ENCODE measurements around the gene PROM2. TPM values are rescaled to one million over a fixed set of nuclear protein-coding genes. Genes with fewer than 3 reads are reported as not detected.

The PROM2 gene
- total RNA-seq, 1 experiment from 2014 or later: 3.1 TPM

DNA sequence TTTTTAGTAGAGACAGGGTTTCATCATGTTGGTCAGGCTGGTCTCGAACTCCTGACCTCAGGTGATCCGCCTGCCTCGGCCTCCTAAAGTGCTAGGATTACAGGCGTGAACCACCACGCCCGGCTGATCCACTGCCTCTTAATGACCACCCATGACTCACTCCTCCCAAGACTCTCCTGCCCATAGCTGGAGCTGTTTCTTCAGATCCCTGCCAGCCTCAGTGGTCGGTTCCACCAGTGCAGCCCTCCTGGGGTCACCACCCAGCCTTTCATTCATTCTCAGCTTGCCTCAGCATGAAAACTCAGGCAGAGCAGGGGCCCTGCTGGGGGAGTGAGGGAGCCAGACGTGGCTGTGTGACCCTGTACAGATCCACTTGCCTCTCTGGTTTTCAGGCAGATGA lies 35.4 kb downstream of the PROM2 start:
- no peak overlapping the region for H4K8ac ChIP-seq (replicated peaks; ENCODE audit: insufficient read length, low read depth, low read length)
- H2BK5ac ChIP-seq (ENCODE audit: insufficient read length, low read length): no peak overlapping the region
- H2BK12ac ChIP-seq (ENCODE audit: insufficient read length, low read depth, low read length): no peak overlapping the region
- H3K4me3 Mint-ChIP-seq: no peak overlapping the region
- no peaks in the 10 kb centered on the region for H3K4me1 ChIP-seq (ENCODE audit: insufficient read depth, low read length)
- no peak overlapping the region for H3K27ac ChIP-seq (ENCODE audit: insufficient read length, low read depth, low read length)
- H3K14ac ChIP-seq (ENCODE audit: insufficient read depth, low read length): no peak overlapping the region
- no peak overlapping the region for H3K18ac ChIP-seq (ENCODE audit: insufficient read length, low read depth, low read length)
- no peaks in the 10 kb centered on the region; the same call in 1 of the 2 replicates for H3K27me3 Mint-ChIP-seq (ENCODE audit: low read depth)
- no peaks in the 10 kb centered on the region for H3K79me2 ChIP-seq (ENCODE audit: insufficient read depth, low read length)
- H3T11ph ChIP-seq (ENCODE audit: low read length): no peak overlapping the region
- no peak overlapping the region for H3K27ac Mint-ChIP-seq
- no peaks in the 10 kb centered on the region for H3K9me3 ChIP-seq (ENCODE audit: control insufficient read depth, low read depth, low read length)
- no peak overlapping the region for H4K5ac ChIP-seq (ENCODE audit: insufficient read length, low read depth, low read length)
- TF ChIP-seq, protein P1, sequence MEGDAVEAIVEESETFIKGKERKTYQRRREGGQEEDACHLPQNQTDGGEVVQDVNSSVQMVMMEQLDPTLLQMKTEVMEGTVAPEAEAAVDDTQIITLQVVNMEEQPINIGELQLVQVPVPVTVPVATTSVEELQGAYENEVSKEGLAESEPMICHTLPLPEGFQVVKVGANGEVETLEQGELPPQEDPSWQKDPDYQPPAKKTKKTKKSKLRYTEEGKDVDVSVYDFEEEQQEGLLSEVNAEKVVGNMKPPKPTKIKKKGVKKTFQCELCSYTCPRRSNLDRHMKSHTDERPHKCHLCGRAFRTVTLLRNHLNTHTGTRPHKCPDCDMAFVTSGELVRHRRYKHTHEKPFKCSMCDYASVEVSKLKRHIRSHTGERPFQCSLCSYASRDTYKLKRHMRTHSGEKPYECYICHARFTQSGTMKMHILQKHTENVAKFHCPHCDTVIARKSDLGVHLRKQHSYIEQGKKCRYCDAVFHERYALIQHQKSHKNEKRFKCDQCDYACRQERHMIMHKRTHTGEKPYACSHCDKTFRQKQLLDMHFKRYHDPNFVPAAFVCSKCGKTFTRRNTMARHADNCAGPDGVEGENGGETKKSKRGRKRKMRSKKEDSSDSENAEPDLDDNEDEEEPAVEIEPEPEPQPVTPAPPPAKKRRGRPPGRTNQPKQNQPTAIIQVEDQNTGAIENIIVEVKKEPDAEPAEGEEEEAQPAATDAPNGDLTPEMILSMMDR (conservative IDR thresholded peaks at IDR 0.05): no peak
- H3K4me2 ChIP-seq (ENCODE audit: insufficient read depth, insufficient read length, low read length): no peak overlapping the region
- no peaks in the 10 kb centered on the region for H3K36me3 Mint-ChIP-seq (ENCODE audit: insufficient read depth in 1 of 3, low read depth in 3 of 3)
- H2BK15ac ChIP-seq (ENCODE audit: low read depth, low read length): no peak overlapping the region
- H3K9me3 Mint-ChIP-seq: no peaks in the 10 kb centered on the region; a peak in 2 of 5 replicates
- H3K56ac ChIP-seq (ENCODE audit: insufficient read length, low read depth, low read length): no peak overlapping the region
- no peak overlapping the region for H3K23ac ChIP-seq (ENCODE audit: insufficient read length, low read depth, low read length)
- H4K91ac ChIP-seq (ENCODE audit: insufficient read length, low read depth, low read length): no peak overlapping the region
- DNase-seq: no peak
- H2AK5ac ChIP-seq (ENCODE audit: insufficient read length, low read length): no peak overlapping the region
- H3K23me2 ChIP-seq (ENCODE audit: insufficient read length, low read depth, low read length, poor library complexity, severe bottlenecking): no peaks in the 10 kb centered on the region
- no peaks in the 10 kb centered on the region for H4K20me1 ChIP-seq (ENCODE audit: control insufficient read depth, insufficient read depth, insufficient read length)
- H3K4ac ChIP-seq (ENCODE audit: low read depth, low read length): no peak overlapping the region
- no peaks in the 10 kb centered on the region for H3K79me1 ChIP-seq (ENCODE audit: insufficient read depth, low read depth, low read length, poor library complexity, severe bottlenecking)
- no peaks in the 10 kb centered on the region for H3K27me3 ChIP-seq (ENCODE audit: insufficient read depth, low read length)
- no peak overlapping the region for H2AFZ ChIP-seq (ENCODE audit: low read length)
- H3K4me1 Mint-ChIP-seq: peaks cover 10 to 21% of the 10 kb centered on the region in 2 experiments
- WGBS (ENCODE audit: extremely low coverage, insufficient read length, low lambda C conversion rate): no CpG with 5 or more reads among the region's 8 CpGs
- no peak overlapping the region for H3K9ac ChIP-seq (ENCODE audit: extremely low read depth, insufficient read length, low read length)
- H2BK120ac ChIP-seq (ENCODE audit: low read depth, low read length, poor library complexity, severe bottlenecking): no peak overlapping the region
- no peak overlapping the region for H2BK20ac ChIP-seq (ENCODE audit: low read depth, low read length, poor library complexity, severe bottlenecking)
